HepG2 (cell line): Measurements from ENCODE around the gene ACSM5. TPM values are rescaled to one million over a fixed set of nuclear protein-coding genes. Genes with fewer than 3 reads are reported as not detected.

ENCODE experiments used
- HNF4A ChIP-seq: sonication (generic); formaldehyde crosslinking; IDR thresholded peaks from 2 replicates; pipeline ENCODE4 v1.4.0; 2020; ENCODE audit warnings: missing genetic modification reagents
- MIER2 ChIP-seq: IDR thresholded peaks from 2 replicates; pipeline ENCODE4 v1.6.1; 2016; ENCODE audit warnings: missing biosample characterization, missing genetic modification reagents
- MIXL1 ChIP-seq: IDR thresholded peaks from 2 replicates; pipeline ENCODE4 v1.6.1; 2016
- NR2F1 ChIP-seq, 2 experiments: fragments of 450-650 bp in 1 of 2; formaldehyde crosslinking in 1 of 2; IDR thresholded peaks; 2 replicates each; pipeline versions ENCODE4 v1.5.0 to v1.6.1; 2016 to 2020; ENCODE audit warnings: mild to moderate bottlenecking in 1 of 2, missing compliant biosample characterization in 1 of 2, missing genetic modification reagents in 1 of 2, moderate library complexity in 1 of 2
- STAT5B ChIP-seq: sonication (generic); formaldehyde crosslinking; IDR thresholded peaks from 2 replicates; pipeline ENCODE4 v1.4.0; 2020; ENCODE audit warnings: missing genetic modification reagents
- ZNF329 ChIP-seq: sonication (generic); formaldehyde crosslinking; IDR thresholded peaks from 2 replicates; pipeline ENCODE4 v1.9.0; 2021; ENCODE audit warnings: low read depth, mild to moderate bottlenecking, missing genetic modification reagents
- ZNF543 ChIP-seq: sonication (generic); formaldehyde crosslinking; IDR thresholded peaks from 2 replicates; pipeline ENCODE4 v1.4.0; 2020; ENCODE audit warnings: mild to moderate bottlenecking, missing genetic modification reagents
- ZNF616 ChIP-seq: sonication (generic); formaldehyde crosslinking; IDR thresholded peaks from 2 replicates; pipeline ENCODE4 v1.5.0; 2020; ENCODE audit warnings: low read depth, mild to moderate bottlenecking, missing genetic modification reagents
- polyA plus RNA-seq, 8 experiments: library from polyadenylated mRNA; depleted of rRNA in 3 of 8; stranded (reverse) in 7 of 8; unstranded in 1 of 8; fragments of >200 nt; fragmentation: Illumina TruSeq in 4 of 8; extraction: Trizol in 4 of 8; gene quantifications; 2 replicates each; pipeline versions ENCODE4 v1.2.1 to v1.2.3, GENCODE V29; 2011 to 2016; ENCODE audit warnings: low read depth in 4 of 8, missing spikeins in 1 of 8, mixed read lengths in 1 of 8; ENCODE audit not compliant: insufficient read depth in 1 of 8
- total RNA-seq, 5 experiments: library from RNA; depleted of rRNA; stranded (reverse); fragments of >200 nt; fragmentation: Illumina TruSeq; extraction: Trizol; gene quantifications; 2 replicates each; pipeline ENCODE4 v1.2.3, GENCODE V29; 2016; ENCODE audit warnings: low read depth in 1 of 5
- TF ChIP-seq, protein P1 (sequence below): sonication (generic); formaldehyde crosslinking; IDR thresholded peaks from one replicate; pipeline ENCODE4 v1.5.1; 2020; ENCODE audit warnings: mild to moderate bottlenecking, missing genetic modification reagents; ENCODE audit errors: not compliant biosample characterization
- TF ChIP-seq, protein P2 (sequence below), 2 experiments: sonication (generic) in 1 of 2; formaldehyde crosslinking in 1 of 2; IDR thresholded peaks; 2 replicates each; pipeline versions ENCODE4 v1.4.0 to v1.6.1; 2018 to 2020; ENCODE audit warnings: missing genetic modification reagents in 2 of 2, borderline replicate concordance in 1 of 2, low read depth in 1 of 2, mild to moderate bottlenecking in 1 of 2, missing biosample characterization in 1 of 2
- TF ChIP-seq, protein P3 (sequence below): sonication (generic); formaldehyde crosslinking; IDR thresholded peaks from 2 replicates; pipeline ENCODE4 v1.4.0; 2020; ENCODE audit warnings: missing genetic modification reagents, borderline replicate concordance
- TF ChIP-seq, protein P4 (sequence below): IDR thresholded peaks from 2 replicates; pipeline ENCODE4 v1.6.1; 2016; ENCODE audit warnings: missing genetic modification reagents, missing compliant biosample characterization

The ACSM5 gene
- total and polyA plus RNA-seq, 2 of the 13 experiments (the other 11 are each of a cell fraction or from before 2014, with no cell fraction given), result 9.1 to 15.0 TPM

DNA sequence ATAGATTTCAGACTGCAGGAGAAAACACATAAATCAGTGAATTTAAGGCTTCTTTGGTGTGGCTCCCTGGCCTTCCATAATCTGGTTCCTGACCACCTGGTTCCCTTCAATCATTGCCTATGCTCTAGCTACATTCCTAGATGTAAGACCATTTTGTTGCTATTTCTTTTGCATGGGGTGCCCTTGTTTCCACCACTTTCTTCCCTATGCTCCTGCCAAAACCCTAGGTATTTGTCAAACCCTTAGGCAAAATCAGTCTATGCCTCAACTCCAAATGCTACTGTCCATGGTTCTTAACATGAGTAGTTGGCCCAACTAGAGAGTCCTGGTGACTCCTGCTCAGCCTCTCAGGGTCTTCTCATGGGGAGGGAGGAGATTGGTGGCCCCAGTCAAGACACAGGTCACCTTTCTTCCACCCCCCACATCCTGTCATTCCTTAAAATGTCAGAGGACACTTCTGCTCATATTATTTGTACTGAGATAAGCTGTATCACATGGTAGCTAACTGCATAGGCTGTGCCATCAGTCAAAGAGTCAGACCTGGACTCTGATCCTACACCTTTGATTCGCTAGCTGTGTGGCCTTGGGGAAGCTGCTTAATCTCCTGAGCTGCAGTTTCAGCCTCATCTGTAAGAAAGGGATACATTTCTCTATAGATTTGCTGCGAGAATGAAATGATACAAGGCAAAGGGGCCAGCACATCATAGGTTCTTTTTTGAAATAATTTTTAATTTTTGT is 15.0 kb downstream of the ACSM5 start (continued):
- TF ChIP-seq, protein P1, sequence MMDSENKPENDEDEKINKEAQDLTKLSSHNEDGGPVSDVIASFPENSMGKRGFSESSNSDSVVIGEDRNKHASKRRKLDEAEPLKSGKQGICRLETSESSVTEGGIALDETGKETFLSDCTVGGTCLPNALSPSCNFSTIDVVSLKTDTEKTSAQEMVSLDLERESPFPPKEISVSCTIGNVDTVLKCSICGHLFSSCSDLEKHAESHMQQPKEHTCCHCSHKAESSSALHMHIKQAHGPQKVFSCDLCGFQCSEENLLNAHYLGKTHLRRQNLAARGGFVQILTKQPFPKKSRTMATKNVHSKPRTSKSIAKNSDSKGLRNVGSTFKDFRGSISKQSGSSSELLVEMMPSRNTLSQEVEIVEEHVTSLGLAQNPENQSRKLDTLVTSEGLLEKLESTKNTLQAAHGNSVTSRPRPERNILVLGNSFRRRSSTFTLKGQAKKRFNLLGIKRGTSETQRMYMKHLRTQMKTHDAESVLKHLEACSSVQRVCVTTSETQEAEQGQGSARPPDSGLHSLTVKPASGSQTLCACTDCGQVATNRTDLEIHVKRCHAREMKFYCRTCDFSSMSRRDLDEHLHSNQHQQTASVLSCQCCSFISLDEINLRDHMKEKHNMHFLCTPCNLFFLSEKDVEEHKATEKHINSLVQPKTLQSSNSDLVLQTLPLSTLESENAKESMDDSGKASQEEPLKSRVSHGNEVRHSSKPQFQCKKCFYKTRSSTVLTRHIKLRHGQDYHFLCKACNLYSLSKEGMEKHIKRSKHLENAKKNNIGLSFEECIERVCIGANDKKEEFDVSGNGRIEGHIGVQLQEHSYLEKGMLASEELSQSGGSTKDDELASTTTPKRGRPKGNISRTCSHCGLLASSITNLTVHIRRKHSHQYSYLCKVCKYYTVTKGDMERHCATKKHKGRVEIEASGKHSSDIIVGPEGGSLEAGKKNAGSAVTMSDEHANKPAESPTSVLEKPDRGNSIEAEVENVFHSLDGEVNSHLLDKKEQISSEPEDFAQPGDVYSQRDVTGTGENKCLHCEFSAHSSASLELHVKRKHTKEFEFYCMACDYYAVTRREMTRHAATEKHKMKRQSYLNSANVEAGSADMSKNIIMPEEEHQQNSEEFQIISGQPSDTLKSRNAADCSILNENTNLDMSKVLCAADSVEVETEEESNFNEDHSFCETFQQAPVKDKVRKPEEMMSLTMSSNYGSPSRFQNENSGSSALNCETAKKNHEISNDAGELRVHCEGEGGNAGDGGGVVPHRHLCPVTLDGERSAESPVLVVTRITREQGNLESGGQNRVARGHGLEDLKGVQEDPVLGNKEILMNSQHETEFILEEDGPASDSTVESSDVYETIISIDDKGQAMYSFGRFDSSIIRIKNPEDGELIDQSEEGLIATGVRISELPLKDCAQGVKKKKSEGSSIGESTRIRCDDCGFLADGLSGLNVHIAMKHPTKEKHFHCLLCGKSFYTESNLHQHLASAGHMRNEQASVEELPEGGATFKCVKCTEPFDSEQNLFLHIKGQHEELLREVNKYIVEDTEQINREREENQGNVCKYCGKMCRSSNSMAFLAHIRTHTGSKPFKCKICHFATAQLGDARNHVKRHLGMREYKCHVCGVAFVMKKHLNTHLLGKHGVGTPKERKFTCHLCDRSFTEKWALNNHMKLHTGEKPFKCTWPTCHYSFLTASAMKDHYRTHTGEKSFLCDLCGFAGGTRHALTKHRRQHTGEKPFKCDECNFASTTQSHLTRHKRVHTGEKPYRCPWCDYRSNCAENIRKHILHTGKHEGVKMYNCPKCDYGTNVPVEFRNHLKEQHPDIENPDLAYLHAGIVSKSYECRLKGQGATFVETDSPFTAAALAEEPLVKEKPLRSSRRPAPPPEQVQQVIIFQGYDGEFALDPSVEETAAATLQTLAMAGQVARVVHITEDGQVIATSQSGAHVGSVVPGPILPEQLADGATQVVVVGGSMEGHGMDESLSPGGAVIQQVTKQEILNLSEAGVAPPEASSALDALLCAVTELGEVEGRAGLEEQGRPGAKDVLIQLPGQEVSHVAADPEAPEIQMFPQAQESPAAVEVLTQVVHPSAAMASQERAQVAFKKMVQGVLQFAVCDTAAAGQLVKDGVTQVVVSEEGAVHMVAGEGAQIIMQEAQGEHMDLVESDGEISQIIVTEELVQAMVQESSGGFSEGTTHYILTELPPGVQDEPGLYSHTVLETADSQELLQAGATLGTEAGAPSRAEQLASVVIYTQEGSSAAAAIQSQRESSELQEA (CRISPR knock-in tag), result no peak
- TF ChIP-seq NR2F1 (CRISPR knock-in tag; IDR thresholded peaks at IDR 0.05), result peak; percentile 38 to 72; a peak in 2 of 4 replicates
- TF ChIP-seq HNF4A (CRISPR knock-in tag), result peak; percentile 99
- peak; percentile 91 for TF ChIP-seq MIXL1 (CRISPR knock-in tag)
- peak; percentile 98 for TF ChIP-seq MIER2 (CRISPR knock-in tag)
- no peak; the same call in 1 of the 2 replicates for TF ChIP-seq ZNF543 (CRISPR knock-in tag)
- TF ChIP-seq ZNF329 (CRISPR knock-in tag), result no peak
- no peak for TF ChIP-seq ZNF616 (CRISPR knock-in tag)
- no peak for TF ChIP-seq STAT5B (CRISPR knock-in tag)
- TF ChIP-seq, protein P2, sequence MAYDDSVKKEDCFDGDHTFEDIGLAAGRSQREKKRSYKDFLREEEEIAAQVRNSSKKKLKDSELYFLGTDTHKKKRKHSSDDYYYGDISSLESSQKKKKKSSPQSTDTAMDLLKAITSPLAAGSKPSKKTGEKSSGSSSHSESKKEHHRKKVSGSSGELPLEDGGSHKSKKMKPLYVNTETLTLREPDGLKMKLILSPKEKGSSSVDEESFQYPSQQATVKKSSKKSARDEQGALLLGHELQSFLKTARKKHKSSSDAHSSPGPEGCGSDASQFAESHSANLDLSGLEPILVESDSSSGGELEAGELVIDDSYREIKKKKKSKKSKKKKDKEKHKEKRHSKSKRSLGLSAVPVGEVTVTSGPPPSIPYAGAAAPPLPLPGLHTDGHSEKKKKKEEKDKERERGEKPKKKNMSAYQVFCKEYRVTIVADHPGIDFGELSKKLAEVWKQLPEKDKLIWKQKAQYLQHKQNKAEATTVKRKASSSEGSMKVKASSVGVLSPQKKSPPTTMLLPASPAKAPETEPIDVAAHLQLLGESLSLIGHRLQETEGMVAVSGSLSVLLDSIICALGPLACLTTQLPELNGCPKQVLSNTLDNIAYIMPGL (CRISPR knock-in tag; IDR thresholded peaks at IDR 0.05; ENCODE audit: borderline replicate concordance in 1 of 2, low read depth in 1 of 2), result no peak
- TF ChIP-seq, protein P3, sequence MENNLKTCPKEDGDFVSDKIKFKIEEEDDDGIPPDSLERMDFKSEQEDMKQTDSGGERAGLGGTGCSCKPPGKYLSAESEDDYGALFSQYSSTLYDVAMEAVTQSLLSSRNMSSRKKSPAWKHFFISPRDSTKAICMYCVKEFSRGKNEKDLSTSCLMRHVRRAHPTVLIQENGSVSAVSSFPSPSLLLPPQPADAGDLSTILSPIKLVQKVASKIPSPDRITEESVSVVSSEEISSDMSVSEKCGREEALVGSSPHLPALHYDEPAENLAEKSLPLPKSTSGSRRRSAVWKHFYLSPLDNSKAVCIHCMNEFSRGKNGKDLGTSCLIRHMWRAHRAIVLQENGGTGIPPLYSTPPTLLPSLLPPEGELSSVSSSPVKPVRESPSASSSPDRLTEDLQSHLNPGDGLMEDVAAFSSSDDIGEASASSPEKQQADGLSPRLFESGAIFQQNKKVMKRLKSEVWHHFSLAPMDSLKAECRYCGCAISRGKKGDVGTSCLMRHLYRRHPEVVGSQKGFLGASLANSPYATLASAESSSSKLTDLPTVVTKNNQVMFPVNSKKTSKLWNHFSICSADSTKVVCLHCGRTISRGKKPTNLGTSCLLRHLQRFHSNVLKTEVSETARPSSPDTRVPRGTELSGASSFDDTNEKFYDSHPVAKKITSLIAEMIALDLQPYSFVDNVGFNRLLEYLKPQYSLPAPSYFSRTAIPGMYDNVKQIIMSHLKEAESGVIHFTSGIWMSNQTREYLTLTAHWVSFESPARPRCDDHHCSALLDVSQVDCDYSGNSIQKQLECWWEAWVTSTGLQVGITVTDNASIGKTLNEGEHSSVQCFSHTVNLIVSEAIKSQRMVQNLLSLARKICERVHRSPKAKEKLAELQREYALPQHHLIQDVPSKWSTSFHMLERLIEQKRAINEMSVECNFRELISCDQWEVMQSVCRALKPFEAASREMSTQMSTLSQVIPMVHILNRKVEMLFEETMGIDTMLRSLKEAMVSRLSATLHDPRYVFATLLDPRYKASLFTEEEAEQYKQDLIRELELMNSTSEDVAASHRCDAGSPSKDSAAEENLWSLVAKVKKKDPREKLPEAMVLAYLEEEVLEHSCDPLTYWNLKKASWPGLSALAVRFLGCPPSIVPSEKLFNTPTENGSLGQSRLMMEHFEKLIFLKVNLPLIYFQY (CRISPR knock-in tag), result no peak
- TF ChIP-seq, protein P4, sequence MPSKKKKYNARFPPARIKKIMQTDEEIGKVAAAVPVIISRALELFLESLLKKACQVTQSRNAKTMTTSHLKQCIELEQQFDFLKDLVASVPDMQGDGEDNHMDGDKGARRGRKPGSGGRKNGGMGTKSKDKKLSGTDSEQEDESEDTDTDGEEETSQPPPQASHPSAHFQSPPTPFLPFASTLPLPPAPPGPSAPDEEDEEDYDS (CRISPR knock-in tag), result peak; percentile 70
